Pancreas (tissue), 10 donors: Measurements from ENCODE around the gene SMIM20. TPM values are rescaled to one million over a fixed set of nuclear protein-coding genes. Genes with fewer than 3 reads are reported as not detected.

Experiments used
- ATAC-seq, 4 donors: fragments of 200-7000 bp; cut with Tn5 transposase; one replicate each; pipeline versions ENCODE4 v1.8.0 to v1.9.1; 2020; ENCODE audit warnings: mild to moderate bottlenecking in 4 of 4, moderate library complexity in 4 of 4
- DNase-seq, 6 donors: peaks; one replicate each; pipeline ENCODE4 v3.0.0-alpha.2; 2020
- FAIRE-seq: peaks from 2 replicates; lab custom pipeline; 2012; peaks lifted over from hg19 to GRCh38; lab: Jason Lieb, UNC
- H3K27ac ChIP-seq, 4 donors: fragments of 200-600 bp; sonication (generic); 1 replicate in 3 of 4; 2 replicates in 1 of 4; pipeline versions ENCODE4 v1.5.0 to v1.8.0; 2020
- H3K27me3 ChIP-seq, 4 donors: fragments of 200-600 bp; one replicate each; pipeline ENCODE4 v1.8.0; 2021
- H3K36me3 ChIP-seq, 3 donors: fragments of 200-600 bp; sonication (generic) in 1 of 3; one replicate each; pipeline versions ENCODE4 v1.5.0 to v1.8.0; 2020 to 2021
- H3K4me1 ChIP-seq, 3 donors: fragments of 200-600 bp; one replicate each; pipeline ENCODE4 v1.8.0; 2021
- H3K4me3 ChIP-seq, 4 donors: fragments of 200-600 bp; sonication (generic) in 2 of 4; one replicate each; pipeline versions ENCODE4 v1.5.0 to v1.8.0; 2020 to 2021
- H3K9me3 ChIP-seq, 4 donors: fragments of 200-600 bp; one replicate each; pipeline ENCODE4 v1.8.0; 2021
- WGBS, 2 donors: extraction: QIAGEN DNeasy Blood & Tissue Kit; methylation state at CpG; one replicate each; pipeline ENCODE4 v1.1.7; 2013; 5-methylcytosine and 5-hydroxymethylcytosine counted together
- intact Hi-C, 3 donors: fragments of 100-400 bp; cut with DNase I; formaldehyde crosslinking; loops; one replicate each; pipeline versions ENCODE4 v1.11.1 to v1.14.2; 2022
- polyA plus RNA-seq, 2 donors: library from polyadenylated mRNA; stranded (reverse); fragments of 200-250 nt; gene quantifications; one replicate each; pipeline ENCODE4 v1.2.3, GENCODE V29; 2013
- total RNA-seq, 6 donors: library from RNA; stranded (reverse); fragmentation: NEBNext Ultra II Directional in 4 of 6; extraction: Animal tissue kit (Norgen Biotek cat#: 25700) in 4 of 6; gene quantifications; one replicate each; pipeline versions ENCODE4 v1.2.1 to v1.2.4, GENCODE V29; 2021 to 2023
- TF ChIP-seq, protein P1 (sequence below), 4 donors: fragments of 200-600 bp; sonication (generic) in 3 of 4; IDR thresholded peaks; one replicate each; pipeline versions ENCODE4 v1.5.0 to v1.8.0; 2021; ENCODE audit warnings: antibody characterized with exemption in 4 of 4
- donor health status: healthy with polysubstance abuse.
- donor health status: DM: no; HTN: no; CAD: no; lungs with moderate emphysema.
- donor health status: DM: no; HTN: no; CAD: no.
- donor health status: control.
- donor health status: control.
- donor health status: Bipolar disorder and iron deficiency.
- donor health status: DM: yes; HTN: yes; CAD: no.
- donor health status: DM: no; HTN: no; CAD: no.
- donor health status: DM: no; HTN: no; CAD: no.
- donor health status: DM: yes; HTN: yes; CAD: no.

Gene SMIM20
- total and polyA plus RNA-seq, 8 donors = 11.7 to 37.4 (median 18.7) TPM

- intact Hi-C loops = no loop called here
- DNase-seq (no peak), ATAC-seq (peak; percentile 57 to 75 (median 68)), FAIRE-seq (no peak)
- TF ChIP-seq, protein P1, sequence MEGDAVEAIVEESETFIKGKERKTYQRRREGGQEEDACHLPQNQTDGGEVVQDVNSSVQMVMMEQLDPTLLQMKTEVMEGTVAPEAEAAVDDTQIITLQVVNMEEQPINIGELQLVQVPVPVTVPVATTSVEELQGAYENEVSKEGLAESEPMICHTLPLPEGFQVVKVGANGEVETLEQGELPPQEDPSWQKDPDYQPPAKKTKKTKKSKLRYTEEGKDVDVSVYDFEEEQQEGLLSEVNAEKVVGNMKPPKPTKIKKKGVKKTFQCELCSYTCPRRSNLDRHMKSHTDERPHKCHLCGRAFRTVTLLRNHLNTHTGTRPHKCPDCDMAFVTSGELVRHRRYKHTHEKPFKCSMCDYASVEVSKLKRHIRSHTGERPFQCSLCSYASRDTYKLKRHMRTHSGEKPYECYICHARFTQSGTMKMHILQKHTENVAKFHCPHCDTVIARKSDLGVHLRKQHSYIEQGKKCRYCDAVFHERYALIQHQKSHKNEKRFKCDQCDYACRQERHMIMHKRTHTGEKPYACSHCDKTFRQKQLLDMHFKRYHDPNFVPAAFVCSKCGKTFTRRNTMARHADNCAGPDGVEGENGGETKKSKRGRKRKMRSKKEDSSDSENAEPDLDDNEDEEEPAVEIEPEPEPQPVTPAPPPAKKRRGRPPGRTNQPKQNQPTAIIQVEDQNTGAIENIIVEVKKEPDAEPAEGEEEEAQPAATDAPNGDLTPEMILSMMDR (IDR thresholded peaks at IDR 0.05) = no peak
- Histone ChIP-seq H3K36me3 (no peaks in the 10 kb centered on the region), H3K4me1 (peaks cover 0 to 21% (median 10%) of the 10 kb centered on the region in 3 donors), H3K4me3 (no peak overlapping the region), H3K27me3 (no peaks in the 10 kb centered on the region), H3K9me3 (no peaks in the 10 kb centered on the region), H3K27ac (peak overlapping the region; percentile 2 to 62 (median 32))
- WGBS, 2 donors = 18% methylated on average over 11 of the region's 11 CpGs
Measured at GRCh38 chr4:25928379-25929297, 14.6 kb downstream of the SMIM20 start.

- 84 to 87% methylated on average over 7 of the region's 7 CpGs for WGBS, 2 donors
- no peak overlapping the region for H3K4me3 ChIP-seq
- FAIRE-seq (no peak), ATAC-seq (no peak), DNase-seq (no peak)
- H3K27ac ChIP-seq = peak overlapping the region in 2 of 4 donors; percentile 30 to 62
- peaks cover 0 to 21% (median 10%) of the 10 kb centered on the region in 3 donors for H3K4me1 ChIP-seq
- no peaks in the 10 kb centered on the region for H3K9me3 ChIP-seq
- intact Hi-C loops = no loop called here
- H3K27me3 ChIP-seq = no peaks in the 10 kb centered on the region
- TF ChIP-seq, protein P1 (IDR thresholded peaks at IDR 0.05) = no peak
- H3K36me3 ChIP-seq = no peaks in the 10 kb centered on the region
Measured at GRCh38 chr4:25929298-25929686, 15.3 kb downstream of the SMIM20 start.

- H3K9me3 ChIP-seq = no peaks in the 10 kb centered on the region
- no peaks in the 10 kb centered on the region for H3K36me3 ChIP-seq
- DNase-seq = no peak
- H3K4me1 ChIP-seq = peaks cover 0 to 21% (median 10%) of the 10 kb centered on the region in 3 donors
- WGBS, 2 donors = 93 to 94% methylated on average over 6 of the region's 6 CpGs
- H3K27me3 ChIP-seq = no peaks in the 10 kb centered on the region
- intact Hi-C loops = no loop called here
- H3K27ac ChIP-seq = no peak overlapping the region
- FAIRE-seq = no peak
- ATAC-seq = no peak
- no peak overlapping the region for H3K4me3 ChIP-seq
- TF ChIP-seq, protein P1 (IDR thresholded peaks at IDR 0.05) = no peak
Measured at GRCh38 chr4:25930731-25931354, 16.8 kb downstream of the SMIM20 start.

DNA sequence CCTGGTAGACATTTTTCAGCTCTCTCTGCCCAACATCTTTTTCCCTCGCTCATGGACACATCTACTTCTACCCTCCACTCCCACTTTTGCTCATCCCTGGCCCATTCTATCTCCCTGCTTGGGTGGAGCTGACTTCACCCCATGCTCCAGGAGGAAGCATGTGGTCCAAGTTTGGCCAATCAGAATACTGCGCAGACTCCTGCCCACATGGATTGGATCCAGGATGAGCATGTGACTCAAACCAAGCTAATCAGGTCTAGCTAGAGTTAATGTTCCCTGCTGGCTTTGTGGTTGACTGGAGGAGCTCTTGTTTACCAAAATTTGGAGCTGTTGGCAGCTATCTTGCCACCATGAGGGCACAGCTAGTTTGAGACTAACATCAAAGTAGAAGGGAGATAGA lies 22.7 kb downstream of the SMIM20 start:
- intact Hi-C loops = no loop called here
- Histone ChIP-seq H3K4me3 (no peak overlapping the region), H3K4me1 (peaks cover 0 to 7% (median 5%) of the 10 kb centered on the region in 3 donors), H3K27me3 (no peaks in the 10 kb centered on the region), H3K9me3 (no peaks in the 10 kb centered on the region), H3K27ac (no peak overlapping the region), H3K36me3 (no peaks in the 10 kb centered on the region)
- 99 to 100% methylated on average over 2 of the region's 2 CpGs for WGBS, 2 donors
- no peak for FAIRE-seq
- ATAC-seq = no peak
- no peak for DNase-seq
- TF ChIP-seq, protein P1 (IDR thresholded peaks at IDR 0.05) = no peak
